SK-N-DZ (cell line): ENCODE data around the gene CADM1.
"Not testable (repeated sequence)": the region's sequence is repeated elsewhere in the genome, so short reads cannot be mapped to it uniquely, and the experiment has no call there.

Experiments
- DNase-seq: peaks from one replicate; pipeline ENCODE4 v3.0.0-alpha.2; 2015; ENCODE audit warnings: low spot score

The CADM1 gene

DNA sequence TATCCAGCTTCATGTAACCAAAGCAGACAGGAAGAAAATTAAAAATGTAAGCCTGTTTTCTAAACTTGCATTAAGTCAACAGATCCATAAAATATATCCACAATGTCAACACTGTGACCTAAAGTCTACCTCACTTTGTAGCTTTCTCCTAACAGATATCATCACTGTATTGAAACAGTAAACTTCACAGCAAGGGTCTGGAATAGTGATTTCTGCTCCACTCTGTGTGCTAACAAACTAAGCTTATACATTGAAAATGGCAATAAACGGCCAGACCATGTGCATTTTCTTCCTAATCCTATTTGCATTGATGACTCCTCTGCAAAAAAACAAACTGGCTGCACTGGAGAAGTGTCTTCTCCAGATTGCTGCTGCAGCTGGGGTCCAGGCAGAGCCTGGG, 26.8 kb downstream of the CADM1 start:
- peak; percentile 72 for DNase-seq

DNA sequence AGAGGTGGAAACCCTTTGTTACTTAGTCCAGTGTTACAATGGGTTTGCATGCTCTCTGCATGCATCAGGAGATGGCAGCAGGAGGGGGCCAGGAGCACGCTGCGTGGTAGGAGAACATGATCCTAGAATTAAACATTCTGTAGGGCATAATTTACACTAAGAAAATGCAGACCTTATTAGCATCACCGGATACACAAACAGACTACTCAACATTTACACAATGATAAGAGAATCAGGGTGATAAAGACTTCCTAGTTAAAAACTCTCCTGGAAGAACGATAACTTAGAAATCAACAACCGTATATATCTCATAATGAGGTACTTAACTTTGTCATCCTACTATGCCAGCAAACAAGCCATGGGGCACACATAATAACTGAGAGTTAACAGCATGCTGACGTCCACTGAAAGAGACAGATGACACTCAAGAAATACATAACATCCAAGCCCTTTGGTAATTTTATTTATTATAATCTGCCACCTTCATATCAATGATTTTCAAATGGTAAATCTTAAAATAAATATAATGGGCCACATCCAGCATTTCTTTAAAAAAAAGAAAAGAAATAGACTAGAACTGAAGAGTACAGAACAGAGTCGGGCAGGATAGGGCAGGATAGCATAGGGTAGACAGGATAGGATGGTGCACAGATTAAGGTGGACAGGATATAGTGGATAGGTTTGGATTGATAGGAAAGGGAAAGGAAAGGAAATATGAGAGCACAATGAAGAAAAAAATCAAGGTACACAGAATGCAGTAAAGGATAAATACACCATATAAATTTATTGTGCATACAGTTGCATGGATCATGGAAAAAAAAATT, 27.5 kb downstream of the CADM1 start:
- no peak for DNase-seq

DNA sequence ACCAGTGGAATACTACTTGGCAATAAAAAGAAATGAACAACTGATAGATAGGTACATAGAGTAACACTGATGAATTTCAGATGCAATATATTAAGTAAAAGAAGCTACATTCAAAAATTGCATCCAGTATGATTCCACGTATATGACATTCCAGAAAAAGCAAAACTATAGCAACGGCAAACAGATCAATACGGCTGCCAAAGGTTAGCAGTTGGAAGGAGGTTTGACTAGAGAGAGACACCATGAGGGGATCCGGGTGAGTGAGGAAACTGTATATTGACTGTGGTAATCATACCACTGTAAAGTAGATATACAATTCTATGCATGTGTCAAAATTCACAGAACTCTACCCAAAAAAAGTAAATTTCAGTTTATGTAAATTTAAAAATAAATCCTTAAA, 28.7 kb downstream of the CADM1 start:
- DNase-seq, result no peak

DNA sequence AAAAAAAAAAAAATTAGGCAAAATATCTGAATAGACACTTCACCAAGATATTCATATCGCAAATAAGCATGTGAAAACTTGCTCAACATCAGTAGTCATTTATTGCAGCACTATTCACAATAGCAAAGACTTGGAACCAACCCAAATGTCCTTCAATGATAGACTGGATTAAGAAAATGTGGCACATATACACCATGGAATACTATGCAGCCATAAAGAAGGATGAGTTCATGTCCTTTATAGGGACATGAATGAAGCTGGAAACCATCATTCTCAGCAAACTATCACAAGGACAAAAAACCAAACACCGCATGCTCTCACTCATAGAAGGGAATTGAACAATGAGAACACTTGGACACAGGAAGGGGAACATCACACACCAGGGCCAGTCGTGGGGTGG, 29.9 kb downstream of the CADM1 start:
- DNase-seq, result not testable (repeated sequence)

DNA sequence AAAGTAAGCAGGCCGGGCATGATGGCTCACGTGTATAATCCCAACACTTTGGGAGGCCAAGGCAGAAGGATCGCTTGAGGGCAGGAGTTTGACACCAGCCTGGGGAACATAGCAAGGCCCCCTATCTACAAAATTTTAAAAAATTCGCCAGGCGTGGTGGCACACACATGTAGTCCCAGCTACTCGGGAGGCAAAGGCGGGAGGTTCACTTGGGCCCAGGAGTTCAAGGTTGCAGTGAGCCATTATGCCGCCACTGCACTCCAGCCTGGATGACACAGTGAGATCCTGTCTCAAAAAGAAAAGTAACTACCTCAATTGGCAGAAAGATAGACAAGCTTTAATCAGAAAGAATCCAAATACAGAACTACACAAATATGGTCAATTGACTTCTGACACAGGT, 31.0 kb downstream of the CADM1 start:
- no peak for DNase-seq

DNA sequence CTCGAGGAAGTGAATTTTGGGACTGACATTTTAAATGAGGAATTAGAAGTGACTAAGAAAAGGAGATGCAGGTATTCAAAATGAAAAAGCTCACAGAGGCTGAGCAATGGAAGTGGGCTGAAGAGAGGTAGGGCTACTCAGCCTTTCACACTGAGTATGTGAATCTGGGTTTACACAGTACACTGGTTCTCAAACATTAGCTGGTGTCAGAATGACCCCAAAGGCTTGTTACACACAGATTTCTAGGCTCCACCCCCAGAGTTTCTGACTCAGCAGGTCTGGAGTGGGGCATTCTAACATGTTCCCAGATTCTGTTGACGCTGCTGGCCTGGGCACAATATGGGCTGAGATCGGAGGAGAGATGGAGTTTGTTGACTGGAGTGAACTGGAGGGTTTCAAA, 32.8 kb downstream of the CADM1 start:
- no peak for DNase-seq

DNA sequence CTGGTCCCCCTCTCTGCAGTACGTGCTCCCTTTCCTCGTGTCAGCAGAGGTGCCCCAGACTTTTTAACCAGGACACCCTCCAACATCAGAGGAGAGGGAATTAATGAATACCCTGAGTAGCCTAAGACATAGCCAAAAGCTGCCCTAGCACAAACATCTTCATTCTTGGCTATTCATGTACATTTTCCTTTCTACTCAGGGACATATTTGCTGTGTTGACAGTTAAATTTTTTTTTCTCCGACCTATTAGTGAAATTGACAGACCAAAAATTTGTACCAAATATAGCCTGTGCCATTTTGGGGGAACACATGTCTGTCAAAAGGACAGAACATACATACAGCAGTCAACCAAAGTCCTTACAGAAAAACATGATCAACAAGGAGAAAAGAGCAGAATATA, 33.3 kb downstream of the CADM1 start:
- no peak for DNase-seq

DNA sequence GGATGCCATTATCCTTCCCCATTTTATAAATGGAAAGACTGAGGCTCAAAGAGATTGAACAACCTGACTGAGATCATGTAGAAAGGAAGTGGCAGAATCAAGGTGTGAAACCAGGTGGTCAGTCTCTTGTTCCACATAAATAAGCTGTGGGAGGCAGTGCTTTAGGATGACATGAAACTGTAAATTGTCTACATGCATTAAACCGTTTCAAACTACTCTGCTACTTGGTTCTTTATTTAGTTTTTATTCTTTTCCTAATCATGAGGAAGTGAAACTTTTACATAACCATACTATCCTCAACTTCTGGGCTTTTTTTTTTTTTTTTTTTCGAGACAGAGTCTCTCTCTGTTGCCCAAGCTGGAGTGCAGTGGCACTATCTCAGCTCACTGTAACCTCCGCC, 34.9 kb downstream of the CADM1 start:
- DNase-seq, result no peak

DNA sequence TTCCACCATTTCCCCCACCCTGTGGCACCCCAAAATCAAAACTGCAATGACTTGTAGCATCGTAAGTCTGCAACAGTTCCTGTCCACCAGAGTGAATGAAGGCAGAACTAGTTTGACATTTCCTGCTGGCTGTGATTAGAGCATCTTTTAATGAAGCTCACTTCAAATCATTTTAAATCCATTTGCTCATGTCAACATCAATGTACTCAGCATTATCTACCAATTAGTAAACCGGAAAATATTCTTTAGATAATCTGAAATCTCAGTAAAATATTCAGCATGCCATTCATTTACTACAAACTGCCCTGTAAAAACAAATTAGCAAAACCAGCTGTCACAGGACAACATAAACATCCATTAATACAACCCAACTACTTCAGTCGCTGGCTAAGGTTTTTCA, 38.1 kb downstream of the CADM1 start:
- no peak for DNase-seq

DNA sequence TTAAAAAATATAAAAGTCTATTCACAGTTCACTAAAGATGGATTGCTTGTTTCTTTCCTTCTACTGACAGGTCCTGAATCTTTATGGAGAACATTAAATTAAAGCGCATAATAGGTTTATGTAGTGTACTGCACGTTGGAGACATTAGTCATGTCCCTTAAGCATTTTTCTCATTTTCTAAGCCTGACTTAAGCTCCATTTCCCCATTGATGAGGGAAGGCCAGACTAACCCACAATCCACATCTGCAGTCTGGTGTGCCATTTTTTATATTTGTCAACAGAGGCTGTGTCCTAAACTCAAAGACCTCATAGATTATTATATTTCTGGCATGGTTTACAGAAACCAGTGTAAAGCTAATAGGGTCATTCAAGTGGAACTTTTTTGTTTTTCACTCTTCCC, 39.9 kb downstream of the CADM1 start:
- DNase-seq, result peak; percentile 15

DNA sequence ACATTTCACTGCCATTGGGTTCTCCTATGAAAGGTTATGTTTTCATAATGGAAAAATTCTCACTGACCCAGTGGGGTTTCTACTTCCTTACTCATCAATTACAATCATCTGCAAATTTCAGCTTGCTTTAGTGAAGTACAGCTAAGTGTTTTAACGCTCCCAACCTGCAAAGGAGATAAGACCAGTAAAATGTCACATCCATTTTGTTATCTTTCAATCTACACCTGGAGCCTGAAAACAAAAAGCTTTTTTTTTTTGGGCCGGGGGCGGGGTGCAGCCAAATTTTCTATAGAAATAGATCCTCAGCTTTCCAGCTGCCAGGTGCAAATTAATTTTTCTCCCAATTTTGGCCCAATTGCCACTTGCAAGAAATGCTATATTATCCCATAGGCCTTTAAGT, 40.6 kb downstream of the CADM1 start:
- DNase-seq, result peak; percentile 28

DNA sequence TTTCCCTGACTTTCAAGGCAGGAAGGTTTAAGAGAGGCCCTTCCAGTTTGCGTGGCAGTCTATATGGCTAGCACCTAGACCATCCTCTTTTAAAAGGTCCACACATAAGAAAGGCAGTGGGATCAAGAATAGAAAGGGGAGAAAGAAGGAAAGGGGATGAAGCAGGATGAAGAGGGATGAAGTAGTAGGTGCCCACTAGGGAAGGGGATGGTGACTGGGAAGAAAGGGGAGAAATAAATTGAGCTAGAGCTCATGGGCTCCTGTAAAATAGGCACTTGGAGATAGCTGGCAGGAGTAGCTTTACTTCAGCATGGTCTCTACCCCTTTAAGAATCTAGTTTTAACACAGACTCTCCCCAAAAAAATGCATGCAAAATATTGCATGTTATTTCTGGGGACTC, 41.5 kb downstream of the CADM1 start:
- DNase-seq, result no peak

DNA sequence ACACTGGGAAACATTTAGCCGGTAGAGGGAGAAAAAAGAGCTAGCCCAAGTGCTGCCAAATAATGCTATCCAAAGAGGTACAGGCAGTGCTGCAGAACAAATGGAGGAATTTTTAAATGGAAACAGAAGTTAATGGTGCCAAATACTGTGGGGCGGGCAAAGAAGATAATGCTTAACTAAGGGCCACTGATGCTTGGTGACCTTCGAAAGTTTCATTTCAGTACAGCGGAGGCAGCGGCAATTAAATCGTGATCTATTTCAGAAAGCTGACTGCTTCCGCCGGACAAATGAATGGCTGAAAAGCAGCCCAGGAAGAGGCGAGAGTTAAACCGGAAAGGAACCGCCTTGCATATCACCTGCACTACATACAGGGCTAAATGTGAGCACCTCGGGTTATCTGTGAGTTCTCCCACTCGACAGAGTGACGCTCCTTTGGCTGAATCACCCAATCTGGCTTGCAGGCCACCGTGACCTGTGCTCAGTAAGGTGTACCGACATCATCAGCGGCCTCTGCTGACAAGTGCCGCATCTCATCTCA, 42.1 kb downstream of the CADM1 start:
- DNase-seq, result peak; percentile 7

DNA sequence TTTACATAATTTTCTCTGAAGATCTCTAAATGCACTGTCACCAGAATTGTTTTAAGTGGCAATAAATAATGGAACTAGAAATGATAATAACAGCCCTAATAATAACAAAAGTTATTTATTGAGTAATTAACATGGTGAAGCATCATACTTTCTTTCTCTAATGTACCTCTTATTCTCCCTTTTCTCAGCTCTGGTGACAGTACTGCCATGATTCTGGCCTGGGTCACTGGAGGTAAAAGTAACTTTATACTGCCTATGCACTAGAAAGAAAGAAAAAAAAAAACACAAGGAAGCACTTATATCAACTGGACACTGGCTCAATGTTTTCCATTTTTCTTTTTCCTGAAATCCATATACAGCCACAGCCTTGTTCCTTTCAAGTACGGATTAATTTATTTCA, 43.7 kb downstream of the CADM1 start:
- DNase-seq, result no peak

DNA sequence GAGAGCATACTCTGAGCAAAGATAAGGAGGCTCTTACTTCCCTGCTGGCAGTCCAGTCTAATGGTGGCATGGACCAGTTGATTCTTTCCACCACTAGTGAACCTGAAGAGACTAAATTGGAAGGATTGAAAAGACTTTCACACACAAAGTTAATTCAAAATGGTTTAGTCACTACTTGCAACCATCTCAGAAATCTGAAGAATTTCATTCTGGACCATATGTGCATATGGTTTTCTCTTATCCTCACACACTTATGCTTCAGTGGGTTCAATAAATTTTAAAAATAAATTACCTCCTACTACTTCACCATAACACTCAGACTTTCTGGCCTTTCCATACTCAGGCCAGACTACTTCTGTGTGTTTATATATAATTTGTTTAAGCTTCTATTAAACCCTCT, 44.7 kb downstream of the CADM1 start:
- DNase-seq, result no peak

DNA sequence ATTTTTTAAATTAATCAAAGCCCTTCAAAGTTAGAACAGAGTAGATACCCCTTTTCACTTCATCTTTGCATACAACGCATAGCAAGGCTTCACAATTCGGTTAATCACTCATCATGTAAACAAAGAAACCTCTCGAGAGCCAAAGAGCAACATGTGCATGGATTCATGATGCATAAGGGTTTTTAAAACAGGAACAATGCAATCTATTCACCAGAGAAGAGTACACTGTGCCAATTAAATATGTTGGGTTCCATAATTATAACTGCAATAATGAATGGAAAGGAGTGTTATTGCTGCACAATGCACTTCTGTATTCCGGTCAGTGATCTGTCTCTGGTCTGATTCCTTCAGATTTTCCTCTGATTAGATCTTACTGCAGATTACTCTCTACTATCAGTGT, 45.3 kb downstream of the CADM1 start:
- no peak for DNase-seq

DNA sequence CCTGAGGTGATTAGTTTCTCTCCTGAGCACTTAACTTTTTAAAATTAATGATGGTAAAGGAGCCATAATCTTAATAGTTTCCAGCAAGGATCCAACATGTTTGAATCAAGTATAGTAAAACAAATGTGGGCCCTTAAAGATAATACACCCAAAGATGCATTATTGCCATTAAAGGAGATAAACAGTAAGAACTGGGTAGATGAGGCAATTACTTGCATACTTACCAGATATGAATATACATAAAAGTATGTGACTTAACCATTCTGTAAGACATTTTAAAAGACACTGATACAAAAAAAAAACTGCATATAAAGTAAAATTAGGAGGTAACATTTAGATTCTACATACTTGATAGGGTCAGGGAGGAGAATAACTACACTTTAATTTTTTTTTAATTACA, 48.2 kb downstream of the CADM1 start:
- no peak for DNase-seq

DNA sequence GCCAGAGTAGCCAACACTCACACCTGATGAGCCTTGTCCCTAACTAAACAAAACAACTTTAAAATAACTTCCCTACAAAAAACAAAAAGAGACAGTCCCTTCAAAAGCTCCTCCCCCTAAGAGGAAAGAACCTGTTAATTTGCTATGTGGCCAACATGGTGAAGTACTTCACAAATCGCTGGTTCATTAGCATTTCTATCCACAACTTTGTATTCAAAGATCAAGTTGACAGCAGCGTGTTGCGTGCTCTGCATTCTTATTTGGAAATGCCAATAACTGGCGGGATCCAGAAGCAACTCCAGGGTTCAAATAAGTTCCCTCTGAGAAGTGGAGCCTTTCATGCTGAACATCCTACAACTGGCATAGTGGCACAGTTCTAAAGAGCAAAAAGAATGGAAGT, 48.6 kb downstream of the CADM1 start:
- DNase-seq, result no peak

DNA sequence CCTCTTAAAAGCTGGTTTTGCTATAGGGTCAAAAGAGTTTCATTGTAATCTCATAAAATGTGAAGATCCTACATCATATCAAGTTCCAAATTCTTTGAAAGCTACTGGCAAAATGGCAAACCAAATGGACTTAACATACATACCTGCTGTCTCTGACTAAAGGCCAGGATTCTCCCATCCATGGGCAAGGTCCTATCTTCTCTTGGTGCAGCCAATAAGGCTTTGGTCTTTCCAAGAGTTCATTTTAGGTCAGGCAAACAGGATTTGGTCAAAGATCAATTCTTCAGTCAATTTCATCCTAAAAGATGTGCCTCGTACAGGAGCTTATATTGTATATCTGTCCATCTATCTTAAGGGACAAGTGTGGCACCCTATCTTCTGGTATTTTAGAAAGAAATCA, 49.7 kb downstream of the CADM1 start:
- DNase-seq, result no peak

DNA sequence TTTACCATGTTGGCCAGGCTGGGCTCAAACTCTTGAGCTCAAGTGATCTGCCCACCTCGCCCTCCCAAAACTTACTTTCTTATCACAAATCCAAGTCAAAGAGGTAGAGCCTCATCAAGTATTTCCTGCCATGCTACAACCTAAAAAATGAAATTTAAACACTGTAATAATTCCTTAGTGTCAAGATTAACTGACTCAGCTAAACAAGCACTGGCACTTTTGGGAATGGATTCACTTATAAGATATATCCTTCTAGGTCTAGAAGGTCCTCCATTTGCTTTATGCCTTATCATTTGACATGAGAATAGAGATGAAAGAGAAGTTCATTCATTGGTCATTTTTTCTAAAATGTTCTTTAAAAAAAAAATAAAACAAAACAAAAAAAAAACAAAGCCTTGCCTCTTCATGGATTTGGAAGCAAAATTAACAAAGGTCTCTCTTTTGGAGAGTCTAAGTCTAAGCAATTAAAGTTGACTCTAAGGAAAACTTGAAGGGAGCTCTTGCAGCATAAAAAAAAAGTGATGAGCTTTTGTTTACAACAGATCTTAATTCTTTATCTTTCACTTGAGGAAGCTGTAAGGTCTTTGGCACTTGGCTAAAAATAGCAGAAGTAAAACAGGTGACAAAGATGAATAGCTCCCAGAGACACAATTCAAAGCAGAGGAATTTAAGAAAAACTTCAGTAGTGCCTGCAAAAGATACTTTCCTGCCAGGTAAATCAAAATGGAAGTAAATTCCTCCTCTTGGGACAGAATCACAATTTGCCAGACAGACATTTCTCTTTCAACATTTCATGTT, 50.3 kb downstream of the CADM1 start:
- DNase-seq, result no peak

DNA sequence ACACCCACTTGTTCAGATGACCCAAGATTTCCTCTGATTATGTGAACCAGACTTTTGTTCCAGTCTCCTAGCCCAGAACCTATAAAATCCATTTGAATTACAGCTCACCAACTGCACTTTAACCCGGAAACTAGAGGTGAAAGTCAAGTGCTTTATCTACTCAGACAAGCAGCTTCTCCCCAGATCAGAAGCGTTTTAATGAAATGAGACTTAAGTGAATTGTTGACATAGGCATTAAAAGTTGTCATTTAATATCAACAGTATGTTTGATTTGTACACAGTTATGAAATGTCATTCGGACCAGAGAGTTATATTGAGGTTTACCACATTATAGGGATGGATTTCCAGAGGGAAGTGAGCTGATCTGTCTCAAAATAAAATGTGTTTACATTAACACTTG, 52.0 kb downstream of the CADM1 start:
- DNase-seq, result no peak

DNA sequence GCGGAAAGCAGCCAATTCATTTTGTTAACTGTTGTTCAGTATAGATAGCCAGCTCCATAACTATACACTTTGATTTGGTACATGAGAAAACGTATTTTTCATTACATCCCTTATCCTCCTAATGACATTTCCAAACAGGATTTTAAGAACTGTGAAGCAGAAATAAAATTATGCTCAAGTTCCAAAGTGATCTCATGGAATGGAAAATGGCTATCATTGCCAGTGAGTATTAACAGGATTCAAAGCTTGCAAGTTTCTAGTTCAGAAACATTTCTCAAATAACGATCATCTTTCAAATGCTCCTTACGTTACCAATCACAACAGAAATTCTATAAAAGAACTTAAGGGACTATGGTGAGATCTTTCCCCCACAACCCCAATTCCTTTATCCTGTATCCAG, 53.7 kb downstream of the CADM1 start:
- DNase-seq, result no peak

DNA sequence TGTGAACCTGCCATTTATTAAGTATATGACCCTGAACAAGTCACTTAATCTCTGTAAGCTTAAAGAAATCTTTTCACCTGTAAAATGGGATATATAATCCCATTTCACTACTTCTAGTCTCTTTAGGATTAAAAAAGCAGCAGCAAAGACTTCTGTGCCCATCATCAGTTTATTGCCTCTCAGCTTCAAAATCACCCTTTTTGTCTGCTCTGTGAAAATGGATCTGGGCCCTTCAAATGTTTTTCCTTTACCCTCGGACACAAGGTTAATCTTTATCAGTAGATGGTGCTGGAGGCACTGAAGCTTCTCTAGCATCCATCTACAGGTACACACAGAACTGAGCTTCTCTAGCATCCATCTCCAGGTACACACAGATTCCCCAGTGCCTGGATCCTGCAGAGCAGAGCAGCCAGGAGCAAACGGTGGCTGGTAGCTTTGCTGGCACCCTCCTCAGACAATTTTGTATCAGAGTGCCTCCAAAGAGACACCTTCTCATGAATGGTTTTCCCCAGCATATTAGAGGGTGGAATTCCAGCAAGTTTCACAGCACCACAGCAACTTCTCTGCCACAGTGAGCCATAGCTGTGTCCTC, 56.8 kb downstream of the CADM1 start:
- DNase-seq, result no peak
